ENCODE data around the gene FMNL2. TPM values are rescaled to one million over a fixed set of nuclear protein-coding genes. Genes with fewer than 3 reads are reported as not detected.

The FMNL2 gene
- total RNA-seq, 4 donors from 2014 or later: 50.5 to 96.7 (median 79.6) TPM

- no peak for TF ChIP-seq CTCF (IDR thresholded peaks at IDR 0.05; ENCODE audit: low read depth)
Measured at GRCh38 chr2:152483276-152484063, 148.5 kb downstream of the FMNL2 start.

- TF ChIP-seq CTCF (IDR thresholded peaks at IDR 0.05; ENCODE audit: low read depth): no peak
Measured at GRCh38 chr2:152485954-152486736, 151.2 kb downstream of the FMNL2 start.

DNA sequence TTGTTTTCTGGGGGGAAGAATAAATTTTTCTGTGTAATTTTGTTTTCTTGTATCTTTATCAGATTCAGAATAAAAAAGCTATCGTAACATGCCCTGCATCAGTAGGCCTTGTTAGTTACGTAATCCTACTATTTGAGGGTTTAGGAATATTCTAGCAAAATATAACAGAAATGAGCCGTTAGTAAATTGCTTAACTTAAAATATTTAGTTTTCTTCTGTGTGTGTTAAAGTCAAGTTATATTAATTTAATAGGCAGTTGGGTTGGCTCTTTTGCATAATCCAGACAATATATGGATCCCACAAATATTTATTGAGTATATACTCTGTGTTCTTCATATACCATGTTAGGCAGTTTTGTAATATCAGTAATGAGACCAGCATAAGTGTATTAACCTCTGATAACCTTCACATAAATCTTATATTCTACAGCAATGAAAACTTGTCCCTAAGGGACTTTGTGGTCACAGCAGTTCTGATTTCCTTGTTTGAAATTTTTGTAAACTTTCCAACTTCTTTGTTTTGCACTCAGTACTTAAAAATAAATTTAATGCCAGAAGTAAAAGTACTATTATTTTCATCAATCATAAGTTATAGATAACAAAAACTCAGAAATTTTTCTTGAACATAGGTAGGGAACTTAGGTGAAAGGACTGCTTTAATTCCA lies 151.9 kb downstream of the FMNL2 start:
- no peak for TF ChIP-seq CTCF (IDR thresholded peaks at IDR 0.05; ENCODE audit: low read depth)

- TF ChIP-seq CTCF (IDR thresholded peaks at IDR 0.05; ENCODE audit: low read depth): no peak
Measured at GRCh38 chr2:152488075-152488474, 153.1 kb downstream of the FMNL2 start.

DNA sequence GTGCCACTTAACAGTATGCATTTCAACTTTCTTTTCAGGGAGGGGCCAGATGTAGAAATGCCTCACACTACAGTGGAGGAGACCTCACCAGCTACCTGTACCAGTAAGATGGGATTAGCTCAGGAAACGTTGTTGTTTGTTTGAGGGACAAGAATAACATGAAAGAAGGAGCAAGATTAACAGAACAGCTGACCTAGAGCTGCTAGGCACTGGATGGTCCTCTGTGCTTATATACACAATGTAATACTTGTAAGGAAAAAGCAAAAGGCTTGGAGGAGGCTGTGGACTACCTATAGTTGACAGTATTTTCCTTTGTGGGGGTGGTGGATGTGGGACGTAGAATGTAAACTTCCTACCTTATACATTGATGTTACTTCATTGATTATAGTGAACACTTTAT lies 154.4 kb downstream of the FMNL2 start:
- TF ChIP-seq CTCF (IDR thresholded peaks at IDR 0.05; ENCODE audit: low read depth): no peak

DNA sequence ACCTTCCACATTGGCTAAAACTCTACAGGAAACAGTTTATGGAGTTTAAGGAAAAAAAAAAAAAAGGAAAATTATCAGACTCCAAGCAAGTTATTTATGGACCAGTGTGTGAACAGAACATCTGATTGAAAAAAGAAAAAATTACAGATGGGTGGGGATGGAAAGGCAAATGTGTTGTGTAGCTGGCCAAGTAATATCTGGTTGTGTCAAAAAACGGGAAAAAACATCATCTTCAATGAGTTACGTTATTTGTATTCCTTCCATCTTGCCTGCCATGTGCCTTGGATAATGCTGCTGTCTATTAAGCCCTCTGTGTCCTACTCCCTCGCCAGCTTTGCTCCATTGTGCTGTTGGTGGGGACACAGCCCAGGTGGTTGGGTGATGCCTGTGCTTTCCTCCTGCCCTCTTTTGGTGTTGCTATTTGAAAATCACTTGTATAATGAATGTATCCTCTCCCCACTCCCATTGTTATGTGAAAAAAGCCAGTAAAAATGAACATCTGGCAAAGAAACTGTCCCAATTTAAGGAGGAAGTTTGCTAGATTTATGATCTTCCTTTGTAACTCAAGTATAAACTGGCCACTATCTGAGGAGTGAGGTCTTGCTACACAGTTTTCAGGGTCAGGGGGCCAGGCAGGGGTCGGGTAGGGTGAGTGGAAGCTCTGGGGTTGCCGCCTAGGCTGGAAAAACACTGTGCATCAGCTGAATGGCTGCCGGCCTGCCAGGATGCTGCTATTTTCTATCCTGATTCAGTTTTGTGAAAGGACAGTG lies 155.9 kb downstream of the FMNL2 start:
- TF ChIP-seq CTCF (IDR thresholded peaks at IDR 0.05; ENCODE audit: low read depth): no peak
